GM18498 (cell line): ENCODE measurements around the gene ADARB2.
"Not testable (repeated sequence)": the region's sequence is repeated elsewhere in the genome, so short reads cannot be mapped to it uniquely, and the experiment has no call there.

Experiments
- ATAC-seq: cut with Tn5 transposase; IDR thresholded peaks from one replicate; pipeline ENCODE4 v1.9.1; 2021; ENCODE audit warnings: mild to moderate bottlenecking, moderate library complexity; ENCODE audit not compliant: unreplicated experiment

Gene ADARB2

DNA sequence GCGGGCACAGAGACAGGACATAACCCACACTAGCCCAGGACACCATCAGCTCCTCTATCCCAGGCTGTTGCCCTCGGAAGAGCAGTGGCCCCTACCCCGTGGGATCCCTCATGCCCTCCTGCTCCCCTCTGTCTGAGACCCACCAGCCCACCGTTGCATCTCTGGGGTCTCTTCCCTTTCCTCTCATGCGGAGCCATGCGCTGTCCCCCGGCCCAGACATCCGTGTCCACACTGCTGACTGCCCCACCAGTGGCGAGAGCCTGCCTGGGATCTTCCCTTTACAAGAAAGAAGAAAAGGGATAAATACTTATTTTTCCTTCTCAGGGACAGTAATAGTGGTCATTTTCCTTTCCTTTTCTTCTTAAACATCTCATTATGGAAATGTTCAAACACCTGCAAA, 565.7 kb downstream of the ADARB2 start:
- no peak for ATAC-seq

DNA sequence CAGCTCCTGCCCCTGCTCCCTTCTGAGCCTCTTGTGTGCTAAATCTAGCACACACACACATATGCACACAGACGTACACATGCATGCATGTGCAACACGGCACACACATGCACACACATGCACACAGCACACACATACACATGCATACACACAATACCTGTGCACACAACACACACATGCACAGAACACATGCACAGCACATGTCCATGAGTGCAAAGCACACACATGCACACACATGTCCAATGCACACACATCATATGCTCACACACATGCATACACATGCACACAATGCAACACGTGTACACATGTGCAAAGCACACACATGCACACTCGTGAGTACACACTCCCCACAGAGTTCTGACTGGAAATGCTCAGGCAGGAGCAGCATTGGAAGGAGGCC, 566.1 kb downstream of the ADARB2 start:
- ATAC-seq, result no peak

- ATAC-seq, result no peak
Measured at GRCh38 chr10:1170867-1171180, 566.5 kb downstream of the ADARB2 start.

GRCh38 chr10:1169981-1170866, 567.1 kb downstream of the ADARB2 start:
- ATAC-seq, result no peak

DNA sequence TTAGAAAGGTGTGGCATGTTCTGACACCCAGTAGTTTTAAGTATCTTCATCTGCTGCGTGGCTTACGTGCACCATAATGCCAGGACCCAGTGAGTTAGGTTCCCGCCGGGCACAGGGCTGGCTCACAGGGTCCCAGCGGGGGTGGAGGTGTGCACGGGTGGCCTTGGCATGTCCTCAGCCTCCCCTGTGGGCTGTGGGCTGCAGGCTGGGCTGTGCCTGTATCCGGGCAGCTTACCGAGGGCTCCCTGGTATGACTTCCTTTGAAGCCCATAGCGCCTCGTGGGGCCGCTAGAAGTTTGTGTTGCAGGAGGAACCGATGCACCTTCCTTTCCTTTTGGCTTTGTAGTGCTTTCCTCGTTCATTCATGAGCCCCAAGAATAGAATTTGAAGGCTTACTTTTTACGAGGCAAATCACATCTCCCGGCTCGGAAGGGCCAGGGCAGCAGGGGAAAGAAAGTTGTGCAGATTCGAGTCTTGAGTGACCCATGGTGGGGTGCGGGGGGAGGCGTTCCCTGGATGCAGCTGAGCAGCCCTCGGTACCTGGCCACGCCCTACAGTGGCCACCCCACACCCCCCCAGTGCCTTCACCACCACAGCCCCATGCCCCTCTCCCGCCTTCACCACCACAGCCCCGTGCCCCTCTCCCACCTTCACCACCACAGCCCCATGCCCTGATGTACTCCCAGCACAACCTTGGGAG, 568.0 kb downstream of the ADARB2 start:
- no peak for ATAC-seq

- no peak for ATAC-seq
Measured at GRCh38 chr10:1168763-1169162, 568.6 kb downstream of the ADARB2 start.

DNA sequence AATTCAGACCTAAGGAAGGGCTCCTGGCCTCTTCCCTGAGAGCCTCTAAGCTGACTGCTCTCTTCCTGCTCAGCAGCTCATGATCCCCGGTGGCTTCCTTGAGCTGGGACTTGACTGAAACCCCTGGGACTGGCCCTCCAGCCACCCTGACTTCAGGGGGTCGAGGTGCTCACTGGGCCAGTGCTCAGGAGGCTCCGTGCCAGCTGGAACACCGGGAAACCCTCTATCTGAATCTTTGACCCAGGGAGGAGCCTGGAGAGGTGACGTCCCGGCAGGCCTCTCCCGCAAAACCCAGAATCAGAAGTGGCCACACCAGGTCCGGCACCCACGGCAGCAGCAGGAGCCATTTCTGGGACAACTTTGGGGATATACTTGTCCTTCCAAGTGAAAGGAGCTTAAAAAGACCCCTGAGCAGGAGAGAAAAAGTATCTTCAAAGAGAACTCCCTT, 570.5 kb downstream of the ADARB2 start:
- no peak for ATAC-seq

GRCh38 chr10:1166101-1166827, 571.1 kb downstream of the ADARB2 start:
- ATAC-seq, result no peak

- ATAC-seq, result no peak
Measured at GRCh38 chr10:1163831-1164230, 573.5 kb downstream of the ADARB2 start.

DNA sequence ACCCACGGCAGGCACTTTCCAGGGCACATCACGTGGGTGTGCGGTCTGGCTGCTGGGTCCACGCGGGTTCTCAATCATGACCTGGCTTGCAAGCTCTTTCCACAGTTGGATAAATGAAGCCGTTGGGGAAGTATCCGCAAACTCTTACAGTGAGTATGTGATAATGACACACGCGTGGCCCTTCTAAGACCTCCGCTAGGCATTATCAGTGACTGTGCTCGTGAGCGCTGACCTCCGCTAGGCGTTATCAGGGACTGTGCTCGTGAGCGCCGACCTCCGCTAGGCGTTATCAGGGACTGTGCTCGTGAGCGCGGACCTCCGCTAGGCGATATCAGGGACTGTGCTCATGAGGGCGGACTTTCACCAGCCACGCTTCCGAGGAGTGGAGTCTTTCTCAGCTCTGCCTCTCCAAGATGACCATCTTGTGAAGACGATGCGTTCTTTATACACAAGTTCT, 574.1 kb downstream of the ADARB2 start:
- ATAC-seq, result no peak

GRCh38 chr10:1162481-1163203, 574.7 kb downstream of the ADARB2 start:
- ATAC-seq, result no peak

DNA sequence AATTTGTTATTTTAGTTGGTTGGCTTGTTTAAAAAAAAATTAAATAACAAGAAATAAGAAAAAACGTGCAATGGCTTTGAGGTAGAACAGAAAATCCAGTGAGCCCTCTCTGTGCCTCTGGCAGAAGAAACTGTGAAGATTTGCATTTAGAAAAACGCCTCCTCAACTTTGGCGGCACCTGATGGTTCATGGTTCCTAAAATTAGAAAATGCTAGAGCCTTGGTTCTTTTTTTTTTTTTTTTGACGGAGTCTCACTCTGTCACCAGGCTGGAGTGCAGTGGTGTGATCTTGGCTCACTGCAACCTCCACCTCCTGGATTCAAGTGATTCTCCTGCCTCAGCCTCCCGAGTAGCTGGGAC, 576.0 kb downstream of the ADARB2 start:
- not testable (repeated sequence) for ATAC-seq

- no peak for ATAC-seq
Measured at GRCh38 chr10:1160561-1161314, 576.6 kb downstream of the ADARB2 start.

DNA sequence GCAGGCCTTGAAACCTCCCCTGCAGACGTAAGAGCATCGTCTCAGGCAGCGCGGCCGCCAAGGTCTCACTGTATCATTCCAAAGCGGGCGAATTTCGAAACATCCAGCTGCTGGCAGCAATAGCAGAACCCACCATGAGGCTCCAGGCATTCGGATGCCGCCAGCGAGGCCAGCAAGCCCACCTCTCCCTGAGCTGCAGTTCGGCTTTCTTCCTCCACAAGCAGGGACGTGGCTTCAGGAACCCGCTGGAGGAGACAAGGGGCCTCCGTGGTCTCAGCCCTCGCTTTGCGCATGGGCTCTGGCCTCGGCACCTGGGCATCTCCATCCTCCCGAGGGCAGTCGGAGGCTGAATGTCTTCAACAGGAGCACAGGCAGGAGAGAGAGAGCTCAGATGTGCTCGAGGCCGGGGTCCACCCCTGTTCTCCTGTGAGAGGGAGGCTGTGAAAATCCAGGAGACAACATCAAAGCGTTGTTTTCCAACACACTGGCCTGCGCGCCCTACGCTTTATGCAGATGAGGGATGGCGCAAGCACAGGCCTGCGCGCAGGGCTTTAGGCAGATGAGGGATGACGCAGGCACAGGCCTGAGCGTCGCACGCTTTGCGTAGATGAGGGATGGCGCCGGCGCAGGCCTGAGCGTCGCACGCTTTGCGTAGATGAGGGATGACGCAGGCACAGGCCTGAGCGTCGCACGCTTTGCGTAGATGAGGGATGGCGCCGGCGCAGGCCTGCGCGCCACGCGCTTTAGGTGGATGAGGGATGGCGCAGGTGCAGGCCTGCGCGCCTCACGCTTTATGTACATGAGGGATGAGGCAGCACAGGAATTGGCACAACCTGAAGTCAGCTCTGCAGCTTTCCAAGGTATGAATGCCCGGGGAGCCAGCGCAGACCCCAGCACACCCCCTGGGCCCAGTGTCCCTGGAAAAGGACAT, 577.9 kb downstream of the ADARB2 start:
- ATAC-seq, result peak; percentile 93

DNA sequence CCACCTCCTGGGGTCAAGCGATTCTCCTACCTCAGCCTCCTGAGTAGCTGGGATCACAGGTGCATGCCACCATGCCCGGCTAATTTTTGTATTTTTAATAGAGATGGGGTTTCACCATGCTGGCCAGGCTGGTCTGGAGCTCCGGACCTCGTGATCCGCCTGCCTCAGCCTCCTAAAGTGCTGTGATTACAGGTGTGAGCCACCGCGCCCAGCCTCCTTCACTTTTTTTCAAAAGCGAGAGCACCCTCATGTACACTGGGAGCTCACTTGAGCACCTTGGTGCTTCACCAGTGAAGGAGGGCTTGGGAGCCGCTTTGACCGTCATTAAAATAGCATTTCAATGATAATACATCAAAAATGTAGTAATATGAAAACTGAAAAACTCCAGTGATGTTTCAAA, 578.8 kb downstream of the ADARB2 start:
- not testable (repeated sequence) for ATAC-seq

DNA sequence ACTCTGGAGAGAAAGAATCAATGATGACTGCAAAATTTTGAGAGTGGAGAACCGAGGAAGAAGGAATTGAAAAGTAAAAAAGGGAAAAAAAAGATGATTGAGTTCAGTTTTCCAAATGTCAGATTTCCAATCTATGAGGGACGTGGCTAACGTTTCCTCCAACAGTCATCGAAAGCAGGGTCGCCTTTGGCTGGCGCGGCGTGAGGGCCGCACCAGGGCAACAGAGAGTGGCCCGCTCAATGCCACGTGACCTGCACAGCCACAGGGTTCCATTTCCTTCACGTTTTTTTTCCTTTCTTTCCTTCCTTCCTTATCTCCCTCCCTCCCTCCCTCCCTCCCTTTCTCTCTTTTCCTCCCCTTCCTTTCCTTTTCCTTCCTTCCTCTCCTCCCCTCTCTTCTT, 579.3 kb downstream of the ADARB2 start:
- no peak for ATAC-seq

DNA sequence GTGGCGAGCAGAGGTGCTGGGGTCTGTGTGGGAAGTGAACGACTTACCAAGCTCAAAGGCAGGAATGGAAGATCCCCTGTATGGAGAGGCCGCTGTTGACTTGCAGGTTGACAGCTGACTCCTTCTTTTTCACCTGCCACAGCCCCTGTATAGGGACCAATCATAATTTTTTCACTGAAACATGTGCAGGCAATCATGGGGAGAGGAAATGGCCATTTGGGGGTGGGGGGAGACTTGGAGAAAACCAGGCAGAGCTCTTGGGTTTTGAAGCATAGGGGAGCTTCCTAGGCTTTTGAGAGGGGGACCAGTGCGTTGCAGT, 579.8 kb downstream of the ADARB2 start:
- ATAC-seq, result no peak

GRCh38 chr10:1156921-1157614, 580.3 kb downstream of the ADARB2 start:
- ATAC-seq, result no peak

DNA sequence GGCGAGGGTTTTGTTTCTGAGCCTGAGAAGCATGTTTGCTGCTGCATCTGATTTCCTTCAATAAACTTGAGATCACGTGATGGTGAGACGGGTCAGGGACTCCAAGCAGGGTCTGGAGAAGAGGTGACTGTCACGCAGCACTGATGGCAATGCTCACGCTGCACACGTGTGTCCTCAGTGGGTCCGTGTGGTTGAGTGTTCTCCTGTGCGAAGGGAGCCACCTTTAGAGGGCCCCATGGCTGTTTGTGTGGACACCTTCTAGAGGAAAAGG, 580.8 kb downstream of the ADARB2 start:
- no peak for ATAC-seq
